HG03175 (cell line): ENCODE measurements around the gene SOWAHD.
"Not testable (repeated sequence)": the region's sequence is repeated elsewhere in the genome, so short reads cannot be mapped to it uniquely, and the experiment has no call there.

Experiments
- ATAC-seq: cut with Tn5 transposase; IDR thresholded peaks from one replicate; pipeline ENCODE4 v1.9.1; 2021; ENCODE audit warnings: mild to moderate bottlenecking, moderate library complexity; ENCODE audit not compliant: unreplicated experiment

Gene SOWAHD

GRCh38 chrX:119757646-119757978, 776 bp upstream of the SOWAHD start:
- ATAC-seq: no peak

GRCh38 chrX:119758731-119759247, 401 bp downstream of the SOWAHD start:
- no peak for ATAC-seq

- ATAC-seq: no peak
These were observed 919 bp downstream of the SOWAHD start for GRCh38 chrX:119759248-119759766.

GRCh38 chrX:119760026-119760877, 1.9 kb downstream of the SOWAHD start:
- ATAC-seq: no peak

GRCh38 chrX:119762718-119763117, 4.3 kb downstream of the SOWAHD start:
- ATAC-seq: no peak

- ATAC-seq: no peak
These were observed 4.8 kb downstream of the SOWAHD start for GRCh38 chrX:119763181-119763580.

GRCh38 chrX:119763836-119764387, 5.5 kb downstream of the SOWAHD start:
- ATAC-seq: no peak

GRCh38 chrX:119768436-119768835, 10.0 kb downstream of the SOWAHD start:
- not testable (repeated sequence) for ATAC-seq

- not testable (repeated sequence) for ATAC-seq
These were observed 11.0 kb downstream of the SOWAHD start for GRCh38 chrX:119769388-119769787.

- ATAC-seq: peak; percentile 68
These were observed 17.3 kb downstream of the SOWAHD start for GRCh38 chrX:119775517-119776238.

- ATAC-seq: no peak
These were observed 20.4 kb downstream of the SOWAHD start for GRCh38 chrX:119778829-119779228.

- no peak for ATAC-seq
These were observed 24.6 kb downstream of the SOWAHD start for GRCh38 chrX:119783026-119783425.

- no peak for ATAC-seq
These were observed 26.5 kb downstream of the SOWAHD start for GRCh38 chrX:119784747-119785446.

GRCh38 chrX:119790977-119791436, 32.6 kb downstream of the SOWAHD start:
- ATAC-seq: peak; percentile 32

- ATAC-seq: peak; percentile 93
These were observed 33.2 kb downstream of the SOWAHD start, which contains the start of gene RPL39 for GRCh38 chrX:119791437-119792231. Gene RPL39 (minus strand): TSS chrX:119791630. CDS start chrX:119791576, 54 bp downstream.

GRCh38 chrX:119801253-119802221, 43.1 kb downstream of the SOWAHD start:
- ATAC-seq: no peak

- no peak for ATAC-seq
These were observed 44.2 kb downstream of the SOWAHD start for GRCh38 chrX:119802546-119802945.

- ATAC-seq: not testable (repeated sequence)
These were observed 50.1 kb downstream of the SOWAHD start for GRCh38 chrX:119808461-119808860.
